Measurements from ENCODE around the gene GRIA3.

- no peak for TF ChIP-seq TAF1 (IDR thresholded peaks at IDR 0.05; ENCODE audit: borderline replicate concordance, low read depth, low read length)
- no peak for TF ChIP-seq POLR2A (IDR thresholded peaks at IDR 0.05; ENCODE audit: low read depth, low read length)
These were observed 88.6 kb downstream of the GRIA3 start for GRCh38 chrX:123272630-123273029.

Measured in GM12892 (cell line).